Measurements from ENCODE around the gene LAMA5.

The LAMA5 gene

GRCh38 chr20:62299666-62300236, 67.4 kb downstream of the LAMA5 start:
- Histone ChIP-seq H3K9ac (ENCODE audit: low read depth, low read length) (no peak overlapping the region), H3K36me3 (ENCODE audit: insufficient read depth, low read length) (no peaks in the 10 kb centered on the region), H3K9me3 (ENCODE audit: control insufficient read depth, insufficient read depth, low read length) (no peaks in the 10 kb centered on the region), H3K4me1 (ENCODE audit: insufficient read depth, low read length) (no peaks in the 10 kb centered on the region; the same call in 1 of the 2 replicates)

GRCh38 chr20:62298577-62299249, 68.4 kb downstream of the LAMA5 start:
- Histone ChIP-seq H3K9ac (ENCODE audit: low read depth, low read length) (no peak overlapping the region), H3K36me3 (ENCODE audit: insufficient read depth, low read length) (peaks cover 4% of the 10 kb centered on the region), H3K4me1 (ENCODE audit: insufficient read depth, low read length) (no peaks in the 10 kb centered on the region), H3K9me3 (ENCODE audit: control insufficient read depth, insufficient read depth, low read length) (no peaks in the 10 kb centered on the region)

GRCh38 chr20:62297449-62298227, 69.5 kb downstream of the LAMA5 start:
- no peaks in the 10 kb centered on the region for H3K9me3 ChIP-seq (ENCODE audit: control insufficient read depth, insufficient read depth, low read length)
- H3K4me1 ChIP-seq (ENCODE audit: insufficient read depth, low read length) = no peaks in the 10 kb centered on the region
- H3K9ac ChIP-seq (ENCODE audit: low read depth, low read length) = no peak overlapping the region
- peaks cover 6% of the 10 kb centered on the region for H3K36me3 ChIP-seq (ENCODE audit: insufficient read depth, low read length)

GRCh38 chr20:62296724-62297448, 70.2 kb downstream of the LAMA5 start:
- peaks cover 6% of the 10 kb centered on the region for H3K36me3 ChIP-seq (ENCODE audit: insufficient read depth, low read length)
- H3K9me3 ChIP-seq (ENCODE audit: control insufficient read depth, insufficient read depth, low read length) = no peaks in the 10 kb centered on the region
- H3K4me1 ChIP-seq (ENCODE audit: insufficient read depth, low read length) = no peaks in the 10 kb centered on the region
- no peak overlapping the region for H3K9ac ChIP-seq (ENCODE audit: low read depth, low read length)

GRCh38 chr20:62294516-62294915, 72.6 kb downstream of the LAMA5 start:
- peaks cover 6% of the 10 kb centered on the region for H3K36me3 ChIP-seq (ENCODE audit: insufficient read depth, low read length)
- no peaks in the 10 kb centered on the region for H3K9me3 ChIP-seq (ENCODE audit: control insufficient read depth, insufficient read depth, low read length)
- no peak overlapping the region for H3K9ac ChIP-seq (ENCODE audit: low read depth, low read length)
- H3K4me1 ChIP-seq (ENCODE audit: insufficient read depth, low read length) = no peaks in the 10 kb centered on the region

GRCh38 chr20:62293946-62294345, 73.2 kb downstream of the LAMA5 start:
- H3K4me1 ChIP-seq (ENCODE audit: insufficient read depth, low read length) = no peaks in the 10 kb centered on the region
- no peak overlapping the region for H3K9ac ChIP-seq (ENCODE audit: low read depth, low read length)
- H3K9me3 ChIP-seq (ENCODE audit: control insufficient read depth, insufficient read depth, low read length) = no peaks in the 10 kb centered on the region
- H3K36me3 ChIP-seq (ENCODE audit: insufficient read depth, low read length) = peaks cover 6% of the 10 kb centered on the region

DNA sequence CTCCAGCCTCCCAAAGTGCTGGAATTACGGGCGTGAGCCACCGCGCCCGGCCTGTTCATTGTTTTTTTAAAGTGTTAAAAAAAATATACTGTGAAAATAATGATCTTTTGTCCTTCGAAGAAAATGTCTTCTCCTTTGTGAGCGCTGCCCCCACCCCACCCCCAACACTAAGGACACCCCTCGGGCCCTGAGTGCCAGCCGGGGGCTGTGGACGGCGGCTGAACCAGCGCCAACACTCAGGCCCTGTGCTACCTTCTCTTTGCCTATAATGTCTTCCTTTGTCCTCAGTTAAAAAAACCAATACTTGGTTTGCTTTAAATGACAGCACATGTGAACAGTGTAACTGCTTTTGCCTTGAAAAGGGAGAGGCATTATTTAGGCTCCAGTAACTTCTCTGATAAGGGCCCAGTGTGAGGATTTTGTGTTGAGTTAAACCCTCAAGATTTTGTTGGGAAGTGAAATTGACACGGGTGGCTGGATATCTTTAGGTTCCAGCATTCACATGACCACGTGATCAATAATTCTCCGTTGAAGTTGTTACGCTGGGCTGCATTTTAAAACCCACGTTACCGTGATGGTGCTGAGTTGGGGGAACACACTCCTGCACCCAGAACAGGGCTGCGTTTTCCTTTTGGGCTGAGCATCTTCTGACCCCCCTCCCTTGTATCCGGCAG, 73.9 kb downstream of the LAMA5 start:
- H3K9me3 ChIP-seq (ENCODE audit: control insufficient read depth, insufficient read depth, low read length) = no peaks in the 10 kb centered on the region
- H3K9ac ChIP-seq (ENCODE audit: low read depth, low read length) = no peak overlapping the region
- H3K36me3 ChIP-seq (ENCODE audit: insufficient read depth, low read length) = peaks cover 6% of the 10 kb centered on the region
- no peaks in the 10 kb centered on the region for H3K4me1 ChIP-seq (ENCODE audit: insufficient read depth, low read length)

DNA sequence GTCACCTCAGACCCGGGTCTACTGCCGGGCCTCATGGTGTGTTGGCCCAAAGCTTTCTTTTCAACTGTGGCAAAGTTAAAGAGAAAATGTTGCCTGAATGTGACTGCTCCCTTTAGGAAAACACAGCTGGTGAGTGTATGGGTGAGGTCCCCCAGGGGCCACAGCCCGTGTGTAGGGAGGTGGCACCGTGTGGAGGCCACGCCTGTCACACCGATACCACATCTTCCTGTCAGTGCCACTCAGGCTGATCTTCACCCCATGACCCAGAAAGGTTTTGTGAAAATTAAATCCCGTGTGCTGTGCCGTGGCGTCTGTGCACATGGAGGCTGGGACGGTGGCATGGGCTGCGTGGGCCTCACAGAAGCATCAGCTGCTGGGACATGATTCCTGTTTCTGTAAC, 75.0 kb downstream of the LAMA5 start:
- no peak overlapping the region for H3K9ac ChIP-seq (ENCODE audit: low read depth, low read length)
- H3K36me3 ChIP-seq (ENCODE audit: insufficient read depth, low read length) = peaks cover 6% of the 10 kb centered on the region
- no peaks in the 10 kb centered on the region for H3K9me3 ChIP-seq (ENCODE audit: control insufficient read depth, insufficient read depth, low read length)
- H3K4me1 ChIP-seq (ENCODE audit: insufficient read depth, low read length) = no peaks in the 10 kb centered on the region

GRCh38 chr20:62291251-62292066, 75.7 kb downstream of the LAMA5 start:
- Histone ChIP-seq H3K9me3 (ENCODE audit: control insufficient read depth, insufficient read depth, low read length) (no peaks in the 10 kb centered on the region), H3K36me3 (ENCODE audit: insufficient read depth, low read length) (peaks cover 6% of the 10 kb centered on the region), H3K4me1 (ENCODE audit: insufficient read depth, low read length) (no peaks in the 10 kb centered on the region), H3K9ac (ENCODE audit: low read depth, low read length) (no peak overlapping the region)

GRCh38 chr20:62289898-62290297, 77.2 kb downstream of the LAMA5 start:
- no peaks in the 10 kb centered on the region for H3K9me3 ChIP-seq (ENCODE audit: control insufficient read depth, insufficient read depth, low read length)
- H3K4me1 ChIP-seq (ENCODE audit: insufficient read depth, low read length) = no peaks in the 10 kb centered on the region
- H3K9ac ChIP-seq (ENCODE audit: low read depth, low read length) = no peak overlapping the region
- H3K36me3 ChIP-seq (ENCODE audit: insufficient read depth, low read length) = peaks cover 16% of the 10 kb centered on the region

GRCh38 chr20:62289131-62289530, 78.0 kb downstream of the LAMA5 start:
- Histone ChIP-seq H3K9me3 (ENCODE audit: control insufficient read depth, insufficient read depth, low read length) (no peaks in the 10 kb centered on the region), H3K36me3 (ENCODE audit: insufficient read depth, low read length) (peaks cover 16% of the 10 kb centered on the region), H3K4me1 (ENCODE audit: insufficient read depth, low read length) (no peaks in the 10 kb centered on the region), H3K9ac (ENCODE audit: low read depth, low read length) (no peak overlapping the region)

DNA sequence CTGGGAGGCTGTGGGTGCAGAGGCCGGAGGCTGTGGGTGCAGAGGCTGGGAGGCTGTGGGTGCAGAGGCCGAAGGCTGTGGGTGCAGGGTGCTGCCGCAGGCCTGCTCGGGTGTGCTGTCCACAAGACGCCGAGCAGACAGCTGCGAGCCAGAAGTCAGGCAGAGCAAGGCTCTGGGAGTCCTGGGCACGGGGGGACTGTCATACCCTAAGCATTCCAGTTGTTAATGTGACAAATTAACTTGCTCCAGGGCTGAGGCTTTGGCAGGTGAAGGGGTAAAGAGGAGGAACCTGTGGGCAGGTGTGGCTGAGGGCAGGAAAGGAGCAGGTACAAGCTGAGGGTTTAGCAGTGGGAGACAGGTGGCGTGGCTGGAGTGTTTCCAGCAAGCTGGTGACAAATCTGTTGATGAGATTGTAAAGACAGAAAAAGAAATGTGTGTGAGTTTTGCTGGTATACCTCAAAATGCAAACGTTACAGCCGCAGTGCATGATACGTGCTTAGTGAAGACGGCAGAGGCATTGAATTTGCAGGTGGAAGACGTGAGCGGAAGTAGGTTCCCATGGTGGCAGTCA, 78.5 kb downstream of the LAMA5 start:
- no peaks in the 10 kb centered on the region for H3K4me1 ChIP-seq (ENCODE audit: insufficient read depth, low read length)
- peaks cover 11% of the 10 kb centered on the region for H3K36me3 ChIP-seq (ENCODE audit: insufficient read depth, low read length)

More for the DNA sequence above, 78.5 kb downstream of the LAMA5 start:
- H3K9ac ChIP-seq (ENCODE audit: low read depth, low read length) = no peak overlapping the region
- no peaks in the 10 kb centered on the region for H3K9me3 ChIP-seq (ENCODE audit: control insufficient read depth, insufficient read depth, low read length)

Data from ES-I3 (cell line).